A673 (cell line): Measurements from ENCODE around the gene CRELD2. TPM values are rescaled to one million over a fixed set of nuclear protein-coding genes. Genes with fewer than 3 reads are reported as not detected.

Experiments used
- BruUV-seq: library from RNA; stranded (reverse); fragments of 400-500 nt; replicated peaks from 2 replicates; lab custom pipeline; 2021; lab: Mats Ljungman, UMichigan
- CTCF ChIA-PET: fragments of 300-600 bp; sonication (Branson Sonifier 250); formaldehyde crosslinking; loops from one replicate; lab custom pipeline; 2022; ENCODE audit warnings: antibody characterized with exemption; lab: Charles Lee
- POLR2A ChIA-PET: fragments of 300-600 bp; sonication (Branson Sonifier 250); formaldehyde crosslinking; loops from one replicate; lab custom pipeline; 2022; ENCODE audit warnings: antibody characterized with exemption; ENCODE audit not compliant: low non-redundant PET; lab: Charles Lee
- DNase-seq: peaks from one replicate; pipeline ENCODE4 v3.0.0-alpha.2; 2015; ENCODE audit warnings: low spot score
- H3K27ac ChIP-seq: fragments of 200-600 bp; sonication (generic); 2 replicates; pipeline ENCODE4 v1.5.1; 2016; ENCODE audit warnings: mixed run types, low read depth, mild to moderate bottlenecking, mixed read lengths, antibody characterized with exemption, low read length; ENCODE audit not compliant: poor library complexity, severe bottlenecking
- H3K27me3 ChIP-seq: fragments of 200-600 bp; sonication (generic); replicated peaks from 2 replicates; pipeline ENCODE4 v1.6.1; 2017; ENCODE audit warnings: mixed run types, low read depth, mild to moderate bottlenecking, mixed read lengths, antibody characterized with exemption, low read length; ENCODE audit not compliant: insufficient read depth, poor library complexity
- H3K36me3 ChIP-seq: fragments of 200-600 bp; sonication (generic); 2 replicates; pipeline ENCODE4 v1.6.1; 2016; ENCODE audit warnings: mixed run types, mild to moderate bottlenecking, mixed read lengths, antibody characterized with exemption, low read length; ENCODE audit not compliant: insufficient read depth, poor library complexity, severe bottlenecking
- H3K4me1 ChIP-seq: fragments of 200-600 bp; sonication (generic); 2 replicates; pipeline ENCODE4 v1.6.1; 2017; ENCODE audit warnings: mixed run types, mild to moderate bottlenecking, mixed read lengths, antibody characterized with exemption, low read length; ENCODE audit not compliant: insufficient read depth, poor library complexity, severe bottlenecking
- H3K4me3 ChIP-seq: fragments of 200-600 bp; sonication (generic); 2 replicates; pipeline ENCODE4 v1.5.1; 2016; ENCODE audit warnings: low read depth, mixed run types, mild to moderate bottlenecking, mixed read lengths, low read length; ENCODE audit not compliant: poor library complexity, severe bottlenecking
- H3K9me3 ChIP-seq: fragments of 200-600 bp; sonication (generic); 2 replicates; pipeline ENCODE4 v1.6.1; 2016; ENCODE audit warnings: mixed run types, low read depth, mild to moderate bottlenecking, mixed read lengths, antibody characterized with exemption, low read length; ENCODE audit not compliant: poor library complexity, severe bottlenecking
- CTCF ChIP-seq: fragments of 300-800, 200-600 bp; sonication (generic); conservative IDR thresholded peaks from 2 replicates; pipeline ENCODE4 v1.5.1; 2017; ENCODE audit warnings: low read depth, mild to moderate bottlenecking, antibody characterized with exemption, low read length, moderate library complexity, mixed read lengths
- EZH2 ChIP-seq: fragments of 200-600 bp; sonication (generic); IDR thresholded peaks from 2 replicates; pipeline ENCODE4 v1.6.1; 2017; ENCODE audit warnings: borderline replicate concordance, low read depth, mild to moderate bottlenecking, mixed read lengths, antibody characterized with exemption, low read length; ENCODE audit not compliant: poor library complexity, severe bottlenecking
- intact Hi-C: fragments of 100-400 bp; cut with micrococcal nuclease; formaldehyde crosslinking; loops from one replicate; pipeline ENCODE4 v1.10.0; 2022; ENCODE audit not compliant: unreplicated experiment
- total RNA-seq: library from RNA; stranded (reverse); gene quantifications from 2 replicates; pipeline ENCODE4 v1.2.3, GENCODE V29; 2021

Gene CRELD2
- total RNA-seq, 1 experiment from 2014 or later = 54.7 TPM

- Histone ChIP-seq H3K27me3 (no peaks in the 10 kb centered on the region), H3K9me3 (no peaks in the 10 kb centered on the region), H3K4me3 (no peak overlapping the region), H3K4me1 (no peaks in the 10 kb centered on the region), H3K36me3 (peaks cover 41% of the 10 kb centered on the region), H3K27ac (no peak overlapping the region)
- DNase-seq = no peak
- POLR2A ChIA-PET = no interaction called here
- intact Hi-C loops = no loop called here
- CTCF ChIA-PET = no interaction called here
- no peak for TF ChIP-seq CTCF
- no TSS peak for BruUV-seq
Measured at GRCh38 chr22:49906799-49907290, 11.6 kb upstream of the CRELD2 start.

- ChIA-PET POLR2A (no interaction called here), CTCF (no interaction called here)
- no peak for TF ChIP-seq EZH2
- TF ChIP-seq CTCF = no peak
- Histone ChIP-seq H3K36me3 (peaks cover 47% of the 10 kb centered on the region), H3K27me3 (no peaks in the 10 kb centered on the region), H3K4me1 (no peaks in the 10 kb centered on the region), H3K27ac (no peak overlapping the region), H3K4me3 (no peak overlapping the region), H3K9me3 (no peaks in the 10 kb centered on the region)
- intact Hi-C loops = no loop called here
- no peak for DNase-seq
- no TSS peak for BruUV-seq
Measured at GRCh38 chr22:49907807-49908206, 10.6 kb upstream of the CRELD2 start.

- no peak for DNase-seq
- no peaks in the 10 kb centered on the region for H3K9me3 ChIP-seq
- ChIA-PET CTCF (no interaction called here), POLR2A (no interaction called here)
- BruUV-seq = no TSS peak
- H3K27ac ChIP-seq = no peak overlapping the region
- no peak overlapping the region for H3K4me3 ChIP-seq
- TF ChIP-seq CTCF (no peak), EZH2 (no peak)
- peaks cover 38% of the 10 kb centered on the region for H3K36me3 ChIP-seq
- no peaks in the 10 kb centered on the region for H3K27me3 ChIP-seq
- intact Hi-C loops = no loop called here
- H3K4me1 ChIP-seq = no peaks in the 10 kb centered on the region
Measured at GRCh38 chr22:49909476-49910205, 8.8 kb upstream of the CRELD2 start.
